Tibial artery (tissue), 4 donors: ENCODE results near the gene TNFSF18.

Experiments used
- DNase-seq, 2 donors: peaks; one replicate each; pipeline ENCODE4 v3.0.0-alpha.2; 2019
- H3K27ac ChIP-seq, 2 donors: fragments of 200-600 bp; sonication (generic) in 1 of 2; 1 replicate in 1 of 2; 2 replicates in 1 of 2; pipeline ENCODE4 v1.5.1; 2018 to 2019; ENCODE audit warnings: mild to moderate bottlenecking in 1 of 2
- H3K27me3 ChIP-seq, 2 donors: fragments of 200-600 bp; sonication (generic) in 1 of 2; one replicate each; pipeline versions ENCODE4 v1.5.1 to v1.6.0; 2016 to 2019
- H3K36me3 ChIP-seq, 3 donors: fragments of 200-600 bp; sonication (generic) in 2 of 3; one replicate each; pipeline ENCODE4 v1.5.1; 2016 to 2019; ENCODE audit warnings: mild to moderate bottlenecking in 2 of 3
- H3K4me1 ChIP-seq, 4 donors: fragments of 200-600 bp; sonication (generic) in 2 of 4; 1 replicate in 3 of 4; 2 replicates in 1 of 4; pipeline ENCODE4 v1.5.1; 2016 to 2019
- H3K4me3 ChIP-seq, 2 donors: fragments of 200-600 bp; sonication (generic) in 1 of 2; 1 replicate in 1 of 2; 2 replicates in 1 of 2; pipeline ENCODE4 v1.5.1; 2018 to 2019; ENCODE audit warnings: mild to moderate bottlenecking in 2 of 2
- H3K9me3 ChIP-seq, 3 donors: fragments of 200-600 bp; sonication (generic) in 1 of 3; one replicate each; pipeline ENCODE4 v1.5.1; 2016 to 2019
- intact Hi-C: fragments of 100-400 bp; cut with DNase I; formaldehyde crosslinking; loops from one replicate; pipeline ENCODE4 v1.15.0; 2023; ENCODE audit warnings: low total_unique reads
- TF ChIP-seq, protein P1 (sequence below), 2 experiments: fragments of 200-600 bp in 1 of 2; fragments of 450-650 bp in 1 of 2; IDR thresholded peaks; one replicate each; pipeline ENCODE4 v1.5.1; 2017 to 2019; ENCODE audit warnings: antibody characterized with exemption in 2 of 2, mild to moderate bottlenecking in 1 of 2, moderate library complexity in 1 of 2

TNFSF18 gene

DNA sequence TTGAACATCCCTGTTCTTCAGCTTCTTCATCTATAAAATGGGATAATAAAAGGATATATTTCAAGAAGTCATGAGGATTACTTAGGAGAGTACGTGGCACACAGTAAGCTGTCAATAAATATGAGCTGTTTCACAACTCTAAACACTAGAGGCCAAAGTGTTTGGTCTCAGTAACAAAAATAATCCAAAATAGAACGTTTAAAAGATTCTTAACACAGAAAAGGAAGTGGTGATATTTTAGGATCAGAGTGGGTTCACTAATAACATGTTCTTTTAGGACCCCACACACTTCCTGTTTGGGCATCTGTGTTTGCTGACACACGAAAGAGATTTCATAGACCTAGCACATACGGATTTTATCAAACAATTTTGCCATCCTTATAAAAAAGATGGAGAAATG, 32.9 kb downstream of the TNFSF18 start:
- Histone ChIP-seq H3K4me1 (peaks cover 0 to 7% (median 0%) of the 10 kb centered on the region in 4 donors), H3K36me3 (no peaks in the 10 kb centered on the region), H3K4me3 (no peak overlapping the region), H3K27me3 (no peaks in the 10 kb centered on the region), H3K27ac (no peak overlapping the region), H3K9me3 (no peaks in the 10 kb centered on the region)
- TF ChIP-seq, protein P1, sequence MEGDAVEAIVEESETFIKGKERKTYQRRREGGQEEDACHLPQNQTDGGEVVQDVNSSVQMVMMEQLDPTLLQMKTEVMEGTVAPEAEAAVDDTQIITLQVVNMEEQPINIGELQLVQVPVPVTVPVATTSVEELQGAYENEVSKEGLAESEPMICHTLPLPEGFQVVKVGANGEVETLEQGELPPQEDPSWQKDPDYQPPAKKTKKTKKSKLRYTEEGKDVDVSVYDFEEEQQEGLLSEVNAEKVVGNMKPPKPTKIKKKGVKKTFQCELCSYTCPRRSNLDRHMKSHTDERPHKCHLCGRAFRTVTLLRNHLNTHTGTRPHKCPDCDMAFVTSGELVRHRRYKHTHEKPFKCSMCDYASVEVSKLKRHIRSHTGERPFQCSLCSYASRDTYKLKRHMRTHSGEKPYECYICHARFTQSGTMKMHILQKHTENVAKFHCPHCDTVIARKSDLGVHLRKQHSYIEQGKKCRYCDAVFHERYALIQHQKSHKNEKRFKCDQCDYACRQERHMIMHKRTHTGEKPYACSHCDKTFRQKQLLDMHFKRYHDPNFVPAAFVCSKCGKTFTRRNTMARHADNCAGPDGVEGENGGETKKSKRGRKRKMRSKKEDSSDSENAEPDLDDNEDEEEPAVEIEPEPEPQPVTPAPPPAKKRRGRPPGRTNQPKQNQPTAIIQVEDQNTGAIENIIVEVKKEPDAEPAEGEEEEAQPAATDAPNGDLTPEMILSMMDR (IDR thresholded peaks at IDR 0.05), result no peak
- no peak for DNase-seq
- intact Hi-C loops, result no loop called here

DNA sequence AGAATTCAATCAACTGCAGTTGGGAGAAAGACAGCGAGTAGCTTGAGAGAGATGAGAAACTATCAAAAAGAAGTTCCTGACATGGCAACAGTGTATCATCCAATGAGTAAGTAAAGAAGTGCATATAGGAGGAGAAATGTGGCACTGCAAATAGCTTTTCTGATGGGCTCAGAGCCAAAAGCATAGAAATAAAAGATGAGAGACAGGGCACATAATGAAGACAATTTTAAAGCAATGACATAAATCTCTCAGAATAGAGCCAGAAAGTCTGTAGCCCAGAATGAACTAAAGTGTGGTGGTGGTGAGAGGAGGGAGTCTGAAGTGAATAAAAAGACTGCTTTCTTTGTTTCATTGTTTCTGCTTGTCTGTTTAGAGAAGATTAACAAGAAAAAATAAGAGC, 34.3 kb downstream of the TNFSF18 start:
- no peak overlapping the region for H3K27ac ChIP-seq
- no peaks in the 10 kb centered on the region for H3K9me3 ChIP-seq
- intact Hi-C loops, result no loop called here
- no peaks in the 10 kb centered on the region for H3K27me3 ChIP-seq
- peaks cover 0 to 7% (median 0%) of the 10 kb centered on the region in 4 donors for H3K4me1 ChIP-seq
- TF ChIP-seq, protein P1 (IDR thresholded peaks at IDR 0.05), result no peak
- no peak overlapping the region for H3K4me3 ChIP-seq
- H3K36me3 ChIP-seq, result no peaks in the 10 kb centered on the region
- no peak for DNase-seq

GRCh38 chr1:173015629-173016028, 35.1 kb downstream of the TNFSF18 start:
- Histone ChIP-seq H3K9me3 (no peaks in the 10 kb centered on the region), H3K36me3 (no peaks in the 10 kb centered on the region), H3K4me3 (no peak overlapping the region), H3K27me3 (no peaks in the 10 kb centered on the region), H3K27ac (no peak overlapping the region), H3K4me1 (peaks cover 0 to 7% (median 0%) of the 10 kb centered on the region in 4 donors)
- no peak for DNase-seq
- intact Hi-C loops, result no loop called here
- TF ChIP-seq, protein P1 (IDR thresholded peaks at IDR 0.05), result no peak

- no peaks in the 10 kb centered on the region for H3K36me3 ChIP-seq
- TF ChIP-seq, protein P1 (IDR thresholded peaks at IDR 0.05), result no peak
- intact Hi-C loops, result no loop called here
- DNase-seq, result no peak
- H3K27me3 ChIP-seq, result no peaks in the 10 kb centered on the region
- no peak overlapping the region for H3K4me3 ChIP-seq
- H3K9me3 ChIP-seq, result no peaks in the 10 kb centered on the region
- peaks cover 0 to 7% (median 0%) of the 10 kb centered on the region in 4 donors for H3K4me1 ChIP-seq
- H3K27ac ChIP-seq, result no peak overlapping the region
Observed at GRCh38 chr1:173014160-173014559, 36.6 kb downstream of the TNFSF18 start.

DNA sequence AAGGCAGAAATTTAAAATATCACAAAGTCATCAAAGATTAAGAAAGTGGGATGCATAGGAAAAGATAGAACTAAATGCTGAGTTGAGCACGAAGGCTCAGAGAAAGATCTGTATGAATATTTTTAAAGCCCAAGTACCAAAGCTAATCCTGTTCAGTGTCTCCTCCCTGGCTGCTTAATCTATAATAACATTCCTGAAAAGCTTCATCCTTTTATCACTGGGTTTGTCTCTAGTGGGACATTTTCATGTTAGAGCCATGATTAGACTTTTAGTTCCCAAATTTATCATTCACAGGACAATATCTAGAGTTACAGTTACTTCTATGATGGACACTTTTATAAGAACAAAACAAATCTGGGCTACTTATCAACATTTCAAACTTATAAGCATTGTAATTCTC, 38.6 kb downstream of the TNFSF18 start:
- intact Hi-C loops, result no loop called here
- no peak for DNase-seq
- TF ChIP-seq, protein P1 (IDR thresholded peaks at IDR 0.05), result no peak
- Histone ChIP-seq H3K27me3 (no peaks in the 10 kb centered on the region), H3K36me3 (no peaks in the 10 kb centered on the region), H3K4me1 (peaks cover 0 to 7% (median 0%) of the 10 kb centered on the region in 4 donors), H3K9me3 (no peaks in the 10 kb centered on the region), H3K27ac (no peak overlapping the region), H3K4me3 (no peak overlapping the region)

- H3K27ac ChIP-seq, result no peak overlapping the region
Observed at GRCh38 chr1:173009597-173009996, 41.1 kb downstream of the TNFSF18 start.

More at GRCh38 chr1:173009597-173009996, 41.1 kb downstream of the TNFSF18 start:
- H3K4me3 ChIP-seq, result no peak overlapping the region
- intact Hi-C loops, result no loop called here
- TF ChIP-seq, protein P1 (IDR thresholded peaks at IDR 0.05), result no peak
- DNase-seq, result peak in 1 of 2 donors; percentile 35
- H3K36me3 ChIP-seq, result no peaks in the 10 kb centered on the region
- H3K27me3 ChIP-seq, result no peaks in the 10 kb centered on the region
- H3K9me3 ChIP-seq, result no peaks in the 10 kb centered on the region
- H3K4me1 ChIP-seq, result no peaks in the 10 kb centered on the region
